H9 (cell line): ENCODE data around the gene IQGAP3. TPM values are rescaled to one million over a fixed set of nuclear protein-coding genes. Genes with fewer than 3 reads are reported as not detected.

ENCODE experiments used
- DNase-seq: peaks from one replicate; pipeline ENCODE4 v3.0.0-alpha.2; 2017
- H2AFZ ChIP-seq: one replicate; pipeline ENCODE4 v1.6.1; 2013; ENCODE audit warnings: mild to moderate bottlenecking, low read length, control low read depth, moderate library complexity
- H2AK5ac ChIP-seq: 2 replicates; pipeline ENCODE4 v1.6.1; 2013; ENCODE audit warnings: low read length, control low read depth, mixed read lengths; ENCODE audit not compliant: insufficient read length
- H2BK120ac ChIP-seq: one replicate; pipeline ENCODE4 v1.6.1; 2013; ENCODE audit warnings: low read depth, mild to moderate bottlenecking, low read length, control low read depth, inconsistent platforms; ENCODE audit not compliant: poor library complexity, severe bottlenecking
- H2BK12ac ChIP-seq: 2 replicates; pipeline ENCODE4 v1.6.1; 2013; ENCODE audit warnings: low read length, control low read depth, mixed read lengths, low read depth; ENCODE audit not compliant: insufficient read length
- H2BK15ac ChIP-seq: 2 replicates; pipeline ENCODE4 v1.6.1; 2013; ENCODE audit warnings: low read depth, low read length, control low read depth
- H2BK20ac ChIP-seq: one replicate; pipeline ENCODE4 v1.6.1; 2013; ENCODE audit warnings: low read depth, mild to moderate bottlenecking, low read length, control low read depth, inconsistent platforms; ENCODE audit not compliant: poor library complexity, severe bottlenecking
- H2BK5ac ChIP-seq: 2 replicates; pipeline ENCODE4 v1.6.1; 2013; ENCODE audit warnings: low read length, control low read depth, mixed read lengths; ENCODE audit not compliant: insufficient read length
- H3K14ac ChIP-seq: 2 replicates; pipeline ENCODE4 v1.6.1; 2013; ENCODE audit warnings: low read length, control low read depth; ENCODE audit not compliant: insufficient read depth
- H3K18ac ChIP-seq: 2 replicates; pipeline ENCODE4 v1.6.1; 2013; ENCODE audit warnings: low read depth, mild to moderate bottlenecking, mixed read lengths, low read length, control low read depth; ENCODE audit not compliant: insufficient read length
- H3K23ac ChIP-seq: 2 replicates; pipeline ENCODE4 v1.6.1; 2013; ENCODE audit warnings: low read length, control low read depth, mixed read lengths, low read depth; ENCODE audit not compliant: insufficient read length
- H3K23me2 ChIP-seq: 2 replicates; pipeline ENCODE4 v1.6.1; 2013; ENCODE audit warnings: low read depth, mild to moderate bottlenecking, mixed read lengths, low read length, control low read depth; ENCODE audit not compliant: insufficient read length, poor library complexity, severe bottlenecking
- H3K27ac ChIP-seq: 2 replicates; pipeline ENCODE4 v1.5.1; 2013; ENCODE audit warnings: low read length, control low read depth, mixed read lengths, low read depth; ENCODE audit not compliant: insufficient read length
- H3K27me3 ChIP-seq: 2 replicates; pipeline ENCODE4 v1.6.1; 2013; ENCODE audit warnings: low read length, control low read depth, inconsistent platforms; ENCODE audit not compliant: insufficient read depth
- H3K4ac ChIP-seq: 2 replicates; pipeline ENCODE4 v1.6.1; 2013; ENCODE audit warnings: low read depth, mild to moderate bottlenecking, control low read depth, inconsistent platforms, low read length, moderate library complexity
- H3K4me1 ChIP-seq: 2 replicates; pipeline ENCODE4 v1.6.1; 2013; ENCODE audit warnings: low read length, control low read depth, inconsistent platforms; ENCODE audit not compliant: insufficient read depth
- H3K4me2 ChIP-seq: 2 replicates; pipeline ENCODE4 v1.6.1; 2013; ENCODE audit warnings: low read length, control low read depth, mixed read lengths; ENCODE audit not compliant: insufficient read length, insufficient read depth
- H3K56ac ChIP-seq: 2 replicates; pipeline ENCODE4 v1.6.1; 2013; ENCODE audit warnings: low read depth, mild to moderate bottlenecking, mixed read lengths, low read length, control low read depth; ENCODE audit not compliant: insufficient read length
- H3K79me1 ChIP-seq: 2 replicates; pipeline ENCODE4 v1.6.1; 2013; ENCODE audit warnings: low read depth, mild to moderate bottlenecking, moderate library complexity, low read length, control low read depth, inconsistent platforms; ENCODE audit not compliant: insufficient read depth, poor library complexity, severe bottlenecking
- H3K79me2 ChIP-seq: 2 replicates; pipeline ENCODE4 v1.6.1; 2013; ENCODE audit warnings: low read length, control low read depth, inconsistent platforms; ENCODE audit not compliant: insufficient read depth
- H3K9ac ChIP-seq: 2 replicates; pipeline ENCODE4 v1.6.1; 2013; ENCODE audit warnings: low read length, control low read depth, mixed read lengths; ENCODE audit not compliant: insufficient read length; ENCODE audit errors: extremely low read depth
- H3K9me3 ChIP-seq: one replicate; pipeline ENCODE4 v1.6.1; 2013; ENCODE audit warnings: low read depth, low read length, inconsistent platforms; ENCODE audit not compliant: control insufficient read depth
- H3T11ph ChIP-seq: one replicate; pipeline ENCODE4 v1.6.1; 2013; ENCODE audit warnings: mild to moderate bottlenecking, low read length, control low read depth, inconsistent platforms
- H4K20me1 ChIP-seq: one replicate; pipeline ENCODE4 v1.6.1; 2013; ENCODE audit not compliant: control insufficient read depth, insufficient read length, insufficient read depth
- H4K5ac ChIP-seq: 2 replicates; pipeline ENCODE4 v1.6.1; 2013; ENCODE audit warnings: low read depth, mild to moderate bottlenecking, mixed read lengths, low read length, control low read depth; ENCODE audit not compliant: insufficient read length
- H4K8ac ChIP-seq: replicated peaks from 2 replicates; pipeline ENCODE4 v1.6.1; 2013; ENCODE audit warnings: low read length, control low read depth, mixed read lengths, low read depth; ENCODE audit not compliant: insufficient read length
- H4K91ac ChIP-seq: 2 replicates; pipeline ENCODE4 v1.6.1; 2013; ENCODE audit warnings: low read depth, mild to moderate bottlenecking, moderate library complexity, mixed read lengths, low read length, control low read depth; ENCODE audit not compliant: insufficient read length
- H3K27ac Mint-ChIP-seq, 3 experiments: 2 replicates in 2 of 3; 3 replicates in 1 of 3; pipeline ENCODE4 v1.8.0; 2020 to 2021; ENCODE audit warnings: mixed read lengths in 3 of 3, mild to moderate bottlenecking in 1 of 3, moderate library complexity in 1 of 3
- H3K27me3 Mint-ChIP-seq: 2 replicates; pipeline ENCODE4 v1.8.0; 2021; ENCODE audit warnings: low read depth, mild to moderate bottlenecking, moderate library complexity, mixed read lengths
- H3K36me3 Mint-ChIP-seq, 3 experiments: 2 replicates in 2 of 3; 3 replicates in 1 of 3; pipeline ENCODE4 v1.8.0; 2020 to 2021; ENCODE audit warnings: low read depth in 3 of 3, mixed read lengths in 3 of 3; ENCODE audit not compliant: insufficient read depth in 1 of 3
- H3K4me1 Mint-ChIP-seq, 2 experiments: 2 replicates each; pipeline ENCODE4 v1.8.0; 2020; ENCODE audit warnings: mixed read lengths in 2 of 2
- H3K4me3 Mint-ChIP-seq, 2 experiments: 2 replicates in 1 of 2; 3 replicates in 1 of 2; pipeline ENCODE4 v1.8.0; 2020 to 2021; ENCODE audit warnings: mild to moderate bottlenecking in 2 of 2, mixed read lengths in 2 of 2, moderate library complexity in 1 of 2
- H3K9me3 Mint-ChIP-seq, 2 experiments: 2 replicates in 1 of 2; 3 replicates in 1 of 2; pipeline ENCODE4 v1.8.0; 2020; ENCODE audit warnings: mild to moderate bottlenecking in 2 of 2, mixed read lengths in 2 of 2, moderate library complexity in 1 of 2
- WGBS: extraction: QIAGEN DNeasy Blood & Tissue Kit; methylation state at CpG from one replicate; pipeline ENCODE4 v1.1.7; 2013; ENCODE audit warnings: missing lambda C conversion rate, low lambda C conversion rate, mixed read lengths; ENCODE audit not compliant: insufficient read length; ENCODE audit errors: extremely low coverage; 5-methylcytosine and 5-hydroxymethylcytosine counted together
- total RNA-seq: library from RNA; stranded (reverse); gene quantifications from 2 replicates; pipeline ENCODE4 v1.2.1, GENCODE V29; 2021
- TF ChIP-seq, protein P1 (sequence below): fragments of 200-600 bp; sonication (generic); conservative IDR thresholded peaks from 3 replicates; pipeline ENCODE4 v1.8.0; 2021; ENCODE audit warnings: antibody characterized with exemption, mild to moderate bottlenecking

Gene IQGAP3
- total RNA-seq, 1 experiment from 2014 or later, result 24.5 TPM

DNA sequence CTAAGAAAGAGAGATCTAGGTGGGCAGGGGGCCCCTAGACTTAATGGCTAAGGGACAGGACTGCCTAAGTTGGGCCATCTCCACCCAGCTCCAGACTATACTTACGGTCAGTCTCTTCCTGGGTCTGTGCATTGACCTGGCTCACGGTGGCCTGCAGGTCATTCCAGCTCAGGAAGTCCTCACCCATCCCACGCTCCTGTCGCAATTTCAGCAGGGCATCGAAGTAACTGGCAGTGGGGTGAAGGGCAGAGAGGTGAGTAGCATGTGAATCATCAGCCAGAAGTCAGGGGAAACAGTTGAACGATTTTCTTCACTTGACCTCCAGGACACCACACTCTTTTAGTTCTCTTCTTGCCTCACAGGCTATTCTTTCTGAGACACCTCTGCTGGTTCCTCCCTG, 20.5 kb downstream of the IQGAP3 start:
- no CpG with 5 or more reads among the region's 6 CpGs for WGBS
- TF ChIP-seq, protein P1, sequence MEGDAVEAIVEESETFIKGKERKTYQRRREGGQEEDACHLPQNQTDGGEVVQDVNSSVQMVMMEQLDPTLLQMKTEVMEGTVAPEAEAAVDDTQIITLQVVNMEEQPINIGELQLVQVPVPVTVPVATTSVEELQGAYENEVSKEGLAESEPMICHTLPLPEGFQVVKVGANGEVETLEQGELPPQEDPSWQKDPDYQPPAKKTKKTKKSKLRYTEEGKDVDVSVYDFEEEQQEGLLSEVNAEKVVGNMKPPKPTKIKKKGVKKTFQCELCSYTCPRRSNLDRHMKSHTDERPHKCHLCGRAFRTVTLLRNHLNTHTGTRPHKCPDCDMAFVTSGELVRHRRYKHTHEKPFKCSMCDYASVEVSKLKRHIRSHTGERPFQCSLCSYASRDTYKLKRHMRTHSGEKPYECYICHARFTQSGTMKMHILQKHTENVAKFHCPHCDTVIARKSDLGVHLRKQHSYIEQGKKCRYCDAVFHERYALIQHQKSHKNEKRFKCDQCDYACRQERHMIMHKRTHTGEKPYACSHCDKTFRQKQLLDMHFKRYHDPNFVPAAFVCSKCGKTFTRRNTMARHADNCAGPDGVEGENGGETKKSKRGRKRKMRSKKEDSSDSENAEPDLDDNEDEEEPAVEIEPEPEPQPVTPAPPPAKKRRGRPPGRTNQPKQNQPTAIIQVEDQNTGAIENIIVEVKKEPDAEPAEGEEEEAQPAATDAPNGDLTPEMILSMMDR, result no peak
- H3K4me3 Mint-ChIP-seq, result no peak overlapping the region

More for the DNA sequence above, 20.5 kb downstream of the IQGAP3 start:
- no peaks in the 10 kb centered on the region for H3K4me1 ChIP-seq
- no peak overlapping the region for H3K4me2 ChIP-seq
- H2BK12ac ChIP-seq, result no peak overlapping the region
- no peak overlapping the region for H2BK15ac ChIP-seq
- no peak overlapping the region for H3K18ac ChIP-seq
- H3K9ac ChIP-seq, result no peak overlapping the region
- no peaks in the 10 kb centered on the region for H3K9me3 ChIP-seq
- no peak overlapping the region for H3K4ac ChIP-seq
- H2BK5ac ChIP-seq, result no peak overlapping the region
- H3K56ac ChIP-seq, result no peak overlapping the region
- H3K9me3 Mint-ChIP-seq, result no peaks in the 10 kb centered on the region
- H3K27ac ChIP-seq, result no peak overlapping the region
- no peak overlapping the region for H2AK5ac ChIP-seq
- H3K4me1 Mint-ChIP-seq, result no peaks in the 10 kb centered on the region
- H2BK20ac ChIP-seq, result no peak overlapping the region
- H3K36me3 Mint-ChIP-seq, result peaks cover 13 to 66% (median 50%) of the 10 kb centered on the region in 3 experiments
- no peak overlapping the region for H4K5ac ChIP-seq
- H4K20me1 ChIP-seq, result no peaks in the 10 kb centered on the region
- H4K91ac ChIP-seq, result no peak overlapping the region
- H2AFZ ChIP-seq, result no peak overlapping the region
- H2BK120ac ChIP-seq, result no peak overlapping the region
- no peaks in the 10 kb centered on the region for H3K79me1 ChIP-seq
- H3K14ac ChIP-seq, result no peak overlapping the region
- H3K27ac Mint-ChIP-seq, result no peak overlapping the region
- H3T11ph ChIP-seq, result no peak overlapping the region
- no peaks in the 10 kb centered on the region for H3K27me3 ChIP-seq
- H4K8ac ChIP-seq, result no peak overlapping the region
- no peak for DNase-seq
- no peaks in the 10 kb centered on the region for H3K27me3 Mint-ChIP-seq
- H3K79me2 ChIP-seq, result no peaks in the 10 kb centered on the region
- no peak overlapping the region for H3K23ac ChIP-seq
- no peaks in the 10 kb centered on the region for H3K23me2 ChIP-seq
